Kidney (tissue), 14 donors: Measurements from ENCODE around the gene AK2. TPM values are rescaled to one million over a fixed set of nuclear protein-coding genes. Genes with fewer than 3 reads are reported as not detected.

ENCODE experiments used
- DNase-seq, 5 donors: peaks; one replicate each; pipeline ENCODE4 v3.0.0-alpha.2; 2013 to 2020
- FAIRE-seq: peaks from 2 replicates; lab custom pipeline; 2012; peaks lifted over from hg19 to GRCh38; lab: Jason Lieb, UNC
- H3K27ac ChIP-seq, 2 donors: one replicate each; pipeline ENCODE4 v1.7.0; 2013; ENCODE audit warnings: low read depth in 2 of 2, low read length in 2 of 2, inconsistent platforms in 1 of 2
- H3K27me3 ChIP-seq: one replicate; pipeline ENCODE4 v1.7.1; 2013; ENCODE audit warnings: low read length, inconsistent platforms; ENCODE audit not compliant: control insufficient read depth, insufficient read depth
- H3K36me3 ChIP-seq, 3 donors: one replicate each; pipeline versions ENCODE4 v1.7.0 to v1.7.1; 2013; ENCODE audit warnings: low read length in 3 of 3, control low read depth in 1 of 3, inconsistent platforms in 1 of 3; ENCODE audit not compliant: insufficient read depth in 3 of 3, control insufficient read depth in 2 of 3
- H3K4me1 ChIP-seq, 3 donors: one replicate each; pipeline versions ENCODE4 v1.7.0 to v1.7.1; 2013; ENCODE audit warnings: low read length in 3 of 3, inconsistent platforms in 1 of 3, low read depth in 1 of 3; ENCODE audit not compliant: control insufficient read depth in 2 of 3, insufficient read depth in 2 of 3
- H3K4me3 ChIP-seq, 3 donors: one replicate each; pipeline versions ENCODE4 v1.7.0 to v1.8.1; 2013; ENCODE audit warnings: low read length in 3 of 3, control low read depth in 1 of 3, inconsistent platforms in 1 of 3
- H3K9ac ChIP-seq, 3 donors: one replicate each; pipeline versions ENCODE4 v1.7.0 to v1.7.1; 2013; ENCODE audit warnings: low read length in 3 of 3, control low read depth in 1 of 3, inconsistent platforms in 1 of 3
- H3K9me3 ChIP-seq, 3 donors: one replicate each; pipeline versions ENCODE4 v1.7.0 to v1.7.1; 2013; ENCODE audit warnings: low read length in 3 of 3, control low read depth in 1 of 3, inconsistent platforms in 1 of 3; ENCODE audit not compliant: control insufficient read depth in 2 of 3, insufficient read depth in 1 of 3
- CTCF ChIP-seq: IDR thresholded peaks from 3 replicates; pipeline ENCODE4 v1.5.1; 2012; ENCODE audit warnings: mild to moderate bottlenecking, moderate library complexity, borderline replicate concordance; ENCODE audit not compliant: insufficient read depth; ENCODE audit errors: extremely low read depth
- intact Hi-C: fragments of 100-400 bp; cut with DNase I; formaldehyde crosslinking; loops from one replicate; pipeline ENCODE4 v1.11.1; 2022
- polyA plus RNA-seq: library from polyadenylated mRNA; stranded (reverse); fragments of 350-450 nt; fragmentation: Illumina TruSeq; extraction: RNeasy Lipid Tissue Mini Kit (QIAGEN cat#74804); gene quantifications from one replicate; pipeline ENCODE4 v1.2.3, GENCODE V29; 2014; ENCODE audit warnings: low read depth, low replicate concordance; ENCODE audit not compliant: insufficient read depth
- total RNA-seq: library from RNA; stranded (reverse); fragmentation: NEBNext Ultra II Directional; extraction: Animal tissue kit (Norgen Biotek cat#: 25700); gene quantifications from one replicate; pipeline ENCODE4 v1.2.1, GENCODE V29; 2021
- donor health status: control.
- donor health status: control.
- donor health status: control.
- donor health status: control.
- donor health status: control.
- donor health status: DM: yes; HTN: yes; CAD: no.
- donor health status: Normal renal cell carcinoma (clear cell type).

AK2 gene
- total and polyA plus RNA-seq, 2 donors from 2014 or later = 172 to 334 TPM

GRCh38 chr1:33080885-33081553 is 44.3 kb upstream of the AK2 start, which contains the start of gene AZIN2:
Gene AZIN2 (plus strand): TSS chr1:33081153. CDS start chr1:33082250, 1,097 bp downstream.
- peak within 1 kb of the TSS; percentile 75 to 92 (median 83) for H3K9ac ChIP-seq
- no peaks in the 10 kb centered on the region for H3K9me3 ChIP-seq
- FAIRE-seq (no peak), DNase-seq (peak; percentile 98 to 99 (median 98))
- H3K36me3 ChIP-seq = no peaks in the 10 kb centered on the region
- no peaks in the 10 kb centered on the region for H3K27me3 ChIP-seq
- intact Hi-C loops = no loop called here
- peak within 1 kb of the TSS in 1 of 2 donors; percentile 6 for H3K27ac ChIP-seq
- H3K4me1 ChIP-seq = peaks cover 0 to 12% (median 12%) of the 10 kb centered on the region in 3 donors
- peak within 1 kb of the TSS; percentile 86 to 95 (median 89) for H3K4me3 ChIP-seq
- no peak for TF ChIP-seq CTCF

GRCh38 chr1:33080373-33080772 is 43.7 kb upstream of the AK2 start:
- FAIRE-seq (no peak), DNase-seq (no peak)
- intact Hi-C loops = no loop called here
- TF ChIP-seq CTCF = no peak
- Histone ChIP-seq H3K9ac (peak overlapping the region; percentile 75 to 92 (median 83)), H3K27me3 (no peaks in the 10 kb centered on the region), H3K4me1 (peaks cover 0 to 12% (median 12%) of the 10 kb centered on the region in 3 donors), H3K36me3 (no peaks in the 10 kb centered on the region), H3K4me3 (peak overlapping the region; percentile 86 to 95 (median 89)), H3K9me3 (no peaks in the 10 kb centered on the region), H3K27ac (no peak overlapping the region)

- no peaks in the 10 kb centered on the region for H3K9me3 ChIP-seq
- no peak for DNase-seq
- no peaks in the 10 kb centered on the region for H3K27me3 ChIP-seq
- H3K36me3 ChIP-seq = no peaks in the 10 kb centered on the region
- no peak overlapping the region for H3K4me3 ChIP-seq
- H3K9ac ChIP-seq = no peak overlapping the region
- TF ChIP-seq CTCF = no peak
- peaks cover 0 to 12% (median 12%) of the 10 kb centered on the region in 3 donors for H3K4me1 ChIP-seq
- no peak overlapping the region for H3K27ac ChIP-seq
- FAIRE-seq = no peak
- intact Hi-C loops = no loop called here
Measured at GRCh38 chr1:33078030-33078591, 41.4 kb upstream of the AK2 start.
